ENCODE measurements around the gene PPM1F. TPM values are rescaled to one million over a fixed set of nuclear protein-coding genes. Genes with fewer than 3 reads are reported as not detected.

Gene PPM1F
- total RNA-seq, 1 donor from 2014 or later, result 40.1 TPM

GRCh38 chr22:21936151-21936775 is 16.4 kb downstream of the PPM1F start:
- TF ChIP-seq CTCF (IDR thresholded peaks at IDR 0.05; ENCODE audit: partially characterized antibody, unreplicated experiment), result no peak
- H3K27me3 Mint-ChIP-seq (ENCODE audit: unreplicated experiment), result peaks cover 24% of the 10 kb centered on the region
- DNase-seq, result no peak
- H3K4me1 Mint-ChIP-seq (ENCODE audit: low read depth, unreplicated experiment), result peaks cover 44% of the 10 kb centered on the region
- H3K9me3 Mint-ChIP-seq (ENCODE audit: unreplicated experiment), result peaks cover 29% of the 10 kb centered on the region
- no peaks in the 10 kb centered on the region for H3K36me3 Mint-ChIP-seq (ENCODE audit: unreplicated experiment)
- peak overlapping the region; percentile 61 for H3K4me3 Mint-ChIP-seq (ENCODE audit: unreplicated experiment)
- peak overlapping the region; percentile 88 for H3K27ac Mint-ChIP-seq (ENCODE audit: unreplicated experiment)

GRCh38 chr22:21933910-21934309 is 18.7 kb downstream of the PPM1F start:
- TF ChIP-seq CTCF (IDR thresholded peaks at IDR 0.05; ENCODE audit: partially characterized antibody, unreplicated experiment), result no peak
- no peak overlapping the region for H3K4me3 Mint-ChIP-seq (ENCODE audit: unreplicated experiment)
- no peak overlapping the region for H3K27ac Mint-ChIP-seq (ENCODE audit: unreplicated experiment)
- peaks cover 19% of the 10 kb centered on the region for H3K27me3 Mint-ChIP-seq (ENCODE audit: unreplicated experiment)
- H3K36me3 Mint-ChIP-seq (ENCODE audit: unreplicated experiment), result no peaks in the 10 kb centered on the region
- no peak for DNase-seq
- peaks cover 19% of the 10 kb centered on the region for H3K9me3 Mint-ChIP-seq (ENCODE audit: unreplicated experiment)
- peaks cover 42% of the 10 kb centered on the region for H3K4me1 Mint-ChIP-seq (ENCODE audit: low read depth, unreplicated experiment)

- peaks cover 41% of the 10 kb centered on the region for H3K4me1 Mint-ChIP-seq (ENCODE audit: low read depth, unreplicated experiment)
- peaks cover 15% of the 10 kb centered on the region for H3K9me3 Mint-ChIP-seq (ENCODE audit: unreplicated experiment)
- no peak overlapping the region for H3K27ac Mint-ChIP-seq (ENCODE audit: unreplicated experiment)
- TF ChIP-seq CTCF (IDR thresholded peaks at IDR 0.05; ENCODE audit: partially characterized antibody, unreplicated experiment), result no peak
- peaks cover 16% of the 10 kb centered on the region for H3K27me3 Mint-ChIP-seq (ENCODE audit: unreplicated experiment)
- no peak for DNase-seq
- no peak overlapping the region for H3K4me3 Mint-ChIP-seq (ENCODE audit: unreplicated experiment)
- H3K36me3 Mint-ChIP-seq (ENCODE audit: unreplicated experiment), result no peaks in the 10 kb centered on the region
These were observed 19.2 kb downstream of the PPM1F start for GRCh38 chr22:21933413-21933812.

- peaks cover 9% of the 10 kb centered on the region for H3K27me3 Mint-ChIP-seq (ENCODE audit: unreplicated experiment)
- H3K9me3 Mint-ChIP-seq (ENCODE audit: unreplicated experiment), result peaks cover 9% of the 10 kb centered on the region
- H3K4me1 Mint-ChIP-seq (ENCODE audit: low read depth, unreplicated experiment), result peaks cover 39% of the 10 kb centered on the region
- H3K27ac Mint-ChIP-seq (ENCODE audit: unreplicated experiment), result no peak overlapping the region
- H3K4me3 Mint-ChIP-seq (ENCODE audit: unreplicated experiment), result no peak overlapping the region
- H3K36me3 Mint-ChIP-seq (ENCODE audit: unreplicated experiment), result no peaks in the 10 kb centered on the region
- no peak for DNase-seq
- TF ChIP-seq CTCF (IDR thresholded peaks at IDR 0.05; ENCODE audit: partially characterized antibody, unreplicated experiment), result no peak
These were observed 20.3 kb downstream of the PPM1F start for GRCh38 chr22:21932347-21932746.

- DNase-seq, result no peak
These were observed 21.6 kb downstream of the PPM1F start for GRCh38 chr22:21931056-21931455.

More at GRCh38 chr22:21931056-21931455, 21.6 kb downstream of the PPM1F start:
- Mint-ChIP-seq H3K27me3 (ENCODE audit: unreplicated experiment) (peaks cover 8% of the 10 kb centered on the region), H3K4me1 (ENCODE audit: low read depth, unreplicated experiment) (peaks cover 34% of the 10 kb centered on the region), H3K36me3 (ENCODE audit: unreplicated experiment) (no peaks in the 10 kb centered on the region), H3K4me3 (ENCODE audit: unreplicated experiment) (no peak overlapping the region), H3K9me3 (ENCODE audit: unreplicated experiment) (peaks cover 8% of the 10 kb centered on the region), H3K27ac (ENCODE audit: unreplicated experiment) (no peak overlapping the region)
- TF ChIP-seq CTCF (IDR thresholded peaks at IDR 0.05; ENCODE audit: partially characterized antibody, unreplicated experiment), result no peak
